Suppressor macrophage treated with lipopolysaccharide for 1 hour (primary cell): Measurements from ENCODE around the gene ELOB.

Experiments used
- DNase-seq, 3 donors: peaks; one replicate each; pipeline ENCODE4 v3.0.0-alpha.2; 2020 to 2022

Gene ELOB

GRCh38 chr16:2782583-2783351 lies 5.7 kb upstream of the ELOB start:
- DNase-seq: no peak

GRCh38 chr16:2779978-2780898 lies 3.2 kb upstream of the ELOB start:
- no peak for DNase-seq

- no peak for DNase-seq
Measured at GRCh38 chr16:2779151-2779920, 2.3 kb upstream of the ELOB start.

GRCh38 chr16:2778630-2778958 lies 1.5 kb upstream of the ELOB start:
- DNase-seq: no peak

- DNase-seq: peak in 1 of 3 donors; percentile 26
Measured at GRCh38 chr16:2777903-2778629, 986 bp upstream of the ELOB start.

- peak; percentile 48 to 77 (median 60) for DNase-seq
Measured at GRCh38 chr16:2776500-2777139, 460 bp downstream of the ELOB start.

GRCh38 chr16:2775765-2776499 lies 1.1 kb downstream of the ELOB start:
- no peak for DNase-seq

GRCh38 chr16:2775131-2775716 lies 1.9 kb downstream of the ELOB start:
- peak in 1 of 3 donors; percentile 29 for DNase-seq

- DNase-seq: no peak
Measured at GRCh38 chr16:2774161-2774891, 2.8 kb downstream of the ELOB start.

- no peak for DNase-seq
Measured at GRCh38 chr16:2773188-2773968, 3.7 kb downstream of the ELOB start.

GRCh38 chr16:2771496-2772402 lies 5.3 kb downstream of the ELOB start:
- DNase-seq: no peak

GRCh38 chr16:2770057-2770951 lies 6.8 kb downstream of the ELOB start:
- DNase-seq: peak in 1 of 3 donors; percentile 35

- no peak for DNase-seq
Measured at GRCh38 chr16:2769675-2770056, 7.4 kb downstream of the ELOB start.

GRCh38 chr16:2769100-2769529 lies 8.0 kb downstream of the ELOB start:
- no peak for DNase-seq

GRCh38 chr16:2768403-2769089 lies 8.5 kb downstream of the ELOB start:
- no peak for DNase-seq

- DNase-seq: no peak
Measured at GRCh38 chr16:2767891-2768290, 9.2 kb downstream of the ELOB start.
